ENCODE results near the gene ADORA2A. TPM values are rescaled to one million over a fixed set of nuclear protein-coding genes. Genes with fewer than 3 reads are reported as not detected.
A peak's percentile ranks its signal among the peaks of the same experiment; 100 is the strongest.

Gene ADORA2A
- polyA plus RNA-seq, 1 donor (not counting 4 experiments of a cell fraction or from before 2014, with no cell fraction given) = 0.20 TPM

DNA sequence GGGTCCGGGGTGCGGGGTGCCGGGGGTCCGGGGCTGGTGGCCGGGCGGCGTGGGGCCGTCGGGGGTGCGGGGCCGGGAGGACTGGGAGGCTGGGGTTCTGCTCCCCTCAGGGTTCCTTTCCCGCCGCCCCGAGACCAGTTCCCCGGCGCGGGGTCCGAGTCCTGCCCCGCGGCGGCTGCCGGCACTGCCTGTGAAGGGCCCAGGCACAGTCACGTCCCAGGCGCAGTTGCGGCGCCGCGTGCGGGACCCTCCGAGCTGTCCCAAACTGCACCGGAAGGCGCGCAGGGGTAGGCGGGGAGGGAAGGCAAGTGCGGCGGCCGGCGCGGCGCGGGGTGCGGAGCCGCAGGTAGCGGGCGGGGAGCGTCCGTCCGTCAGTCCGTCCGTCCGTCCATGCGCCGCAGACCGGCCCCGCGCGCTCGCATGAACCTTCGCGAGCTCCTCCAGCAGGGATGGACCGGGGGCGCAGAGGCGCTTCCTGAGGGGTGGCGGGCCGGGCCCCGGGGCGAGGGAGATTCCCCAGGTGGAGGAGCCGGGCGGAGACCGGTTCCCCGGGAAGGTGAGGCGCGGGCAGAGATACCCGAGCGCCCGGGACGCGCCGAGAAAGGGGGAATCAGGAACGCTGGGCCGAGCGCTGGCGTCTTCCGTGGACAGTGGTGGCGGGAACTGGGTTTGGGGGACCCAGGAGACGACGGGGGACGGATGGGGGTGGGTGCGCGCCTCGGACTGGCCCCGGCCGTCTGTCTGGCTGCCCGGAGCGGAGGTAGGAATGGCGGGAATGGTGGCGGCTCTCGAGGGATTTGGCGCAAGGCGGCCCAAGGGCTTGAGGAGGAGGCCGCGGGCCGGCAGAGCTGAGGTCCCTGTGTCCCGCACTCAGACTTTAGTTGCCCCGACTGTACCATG, 3.1 kb upstream of the ADORA2A start:
- H2AFZ ChIP-seq (ENCODE audit: control insufficient read depth, low read length) = peak overlapping the region; percentile 46
- H3K36me3 ChIP-seq (ENCODE audit: control insufficient read depth in 2 of 2, extremely low read depth in 1 of 2, insufficient read depth in 2 of 2, low read length in 2 of 2) = no peaks in the 10 kb centered on the region
- H3K4me2 ChIP-seq (ENCODE audit: control insufficient read depth, extremely low read depth, insufficient read depth, low read depth, low read length) = peak overlapping the region; percentile 80
- TF ChIP-seq, protein P1, sequence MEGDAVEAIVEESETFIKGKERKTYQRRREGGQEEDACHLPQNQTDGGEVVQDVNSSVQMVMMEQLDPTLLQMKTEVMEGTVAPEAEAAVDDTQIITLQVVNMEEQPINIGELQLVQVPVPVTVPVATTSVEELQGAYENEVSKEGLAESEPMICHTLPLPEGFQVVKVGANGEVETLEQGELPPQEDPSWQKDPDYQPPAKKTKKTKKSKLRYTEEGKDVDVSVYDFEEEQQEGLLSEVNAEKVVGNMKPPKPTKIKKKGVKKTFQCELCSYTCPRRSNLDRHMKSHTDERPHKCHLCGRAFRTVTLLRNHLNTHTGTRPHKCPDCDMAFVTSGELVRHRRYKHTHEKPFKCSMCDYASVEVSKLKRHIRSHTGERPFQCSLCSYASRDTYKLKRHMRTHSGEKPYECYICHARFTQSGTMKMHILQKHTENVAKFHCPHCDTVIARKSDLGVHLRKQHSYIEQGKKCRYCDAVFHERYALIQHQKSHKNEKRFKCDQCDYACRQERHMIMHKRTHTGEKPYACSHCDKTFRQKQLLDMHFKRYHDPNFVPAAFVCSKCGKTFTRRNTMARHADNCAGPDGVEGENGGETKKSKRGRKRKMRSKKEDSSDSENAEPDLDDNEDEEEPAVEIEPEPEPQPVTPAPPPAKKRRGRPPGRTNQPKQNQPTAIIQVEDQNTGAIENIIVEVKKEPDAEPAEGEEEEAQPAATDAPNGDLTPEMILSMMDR (optimal IDR thresholded peaks at IDR 0.05 in 1 of 3, IDR thresholded peaks at IDR 0.05 in 1 of 3, conservative IDR thresholded peaks at IDR 0.05 in 1 of 3; ENCODE audit: extremely low read depth in 1 of 3, insufficient read depth in 2 of 3, low read length in 3 of 3) = no peak
- peak; percentile 80 for TF ChIP-seq EZH2 (IDR thresholded peaks at IDR 0.05; ENCODE audit: low read length)
- FAIRE-seq (no peak), DNase-seq (ENCODE audit: low read depth, low spot score) (no peak)
- H3K4me1 ChIP-seq (ENCODE audit: control insufficient read depth, extremely low read depth, insufficient read depth, low read length) = peaks cover 17% of the 10 kb centered on the region
- H3K79me2 ChIP-seq (ENCODE audit: control insufficient read depth, insufficient read depth, low read length) = no peaks in the 10 kb centered on the region
- dilution Hi-C loops (cut with MboI; ENCODE audit: extremely low pct_ligation_motif_present, low sequenced_read_pairs) = no loop called here
- no peak overlapping the region for H3K27ac ChIP-seq (ENCODE audit: control insufficient read depth, insufficient read depth, low read length)
- H3K9ac ChIP-seq (ENCODE audit: control insufficient read depth, extremely low read depth, insufficient read depth, low read length) = no peak overlapping the region
- H4K20me1 ChIP-seq (ENCODE audit: control insufficient read depth, extremely low read depth, insufficient read depth, low read length) = no peaks in the 10 kb centered on the region
- H3K27me3 ChIP-seq (ENCODE audit: control insufficient read depth, extremely low read depth, insufficient read depth, low read length) = peaks cover 37% of the 10 kb centered on the region
- peak overlapping the region; percentile 47 to 63 (median 61) for H3K4me3 ChIP-seq (ENCODE audit: control insufficient read depth in 2 of 3, extremely low read depth in 1 of 3, insufficient read depth in 2 of 3, low read depth in 1 of 3, low read length in 3 of 3)
- H3K9me3 ChIP-seq (ENCODE audit: control insufficient read depth, low read depth, low read length) = no peaks in the 10 kb centered on the region
- H3K9me1 ChIP-seq (ENCODE audit: control insufficient read depth, extremely low read depth, insufficient read depth, low read length) = no peaks in the 10 kb centered on the region

DNA sequence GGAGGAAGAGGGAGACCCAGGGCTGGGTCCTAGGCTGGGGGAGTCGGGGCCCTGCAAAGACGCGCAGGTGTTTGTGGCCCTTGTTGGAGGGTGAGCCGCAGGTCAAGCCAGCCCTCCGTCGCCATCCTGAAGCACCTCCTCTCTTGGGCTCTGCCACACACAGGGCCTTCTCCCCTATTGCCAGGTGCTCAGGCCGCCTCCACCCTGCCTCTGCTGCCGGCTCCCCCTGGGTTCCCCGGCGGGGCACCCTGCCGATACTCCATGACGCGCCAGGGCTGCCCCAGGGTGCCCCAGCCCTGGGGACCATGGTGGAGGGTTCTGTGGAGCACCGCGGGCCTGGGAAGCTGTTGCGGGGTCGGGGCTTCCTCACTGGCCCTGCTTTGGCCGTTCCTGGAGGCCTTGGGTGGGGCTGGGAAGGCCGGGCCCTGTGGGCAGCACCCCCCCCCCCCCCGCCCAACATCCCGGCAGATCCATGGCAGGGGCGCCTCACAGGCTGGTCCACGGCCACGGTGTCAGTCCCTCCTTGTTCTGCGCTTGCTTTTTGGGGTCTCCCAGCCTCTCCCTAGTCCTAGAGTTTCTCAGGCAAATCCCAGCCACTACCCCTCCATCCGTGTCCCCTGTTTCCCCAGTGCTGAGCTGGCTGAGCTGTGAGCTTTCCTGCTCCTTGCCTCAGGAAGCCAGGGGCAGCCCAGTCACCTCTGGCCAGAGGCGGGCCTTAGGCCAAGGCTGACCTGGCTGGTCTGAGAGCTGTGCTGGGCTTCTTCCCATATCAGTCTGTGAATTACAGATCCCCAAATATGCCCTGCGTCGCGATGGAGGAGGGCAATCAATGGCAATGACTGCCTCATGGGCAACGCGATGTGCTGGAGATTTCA, 2.3 kb upstream of the ADORA2A start:
- dilution Hi-C loops (cut with MboI; ENCODE audit: extremely low pct_ligation_motif_present, low sequenced_read_pairs) = no loop called here

More for the DNA sequence above, 2.3 kb upstream of the ADORA2A start:
- Histone ChIP-seq H3K4me3 (ENCODE audit: control insufficient read depth in 2 of 3, extremely low read depth in 1 of 3, insufficient read depth in 2 of 3, low read depth in 1 of 3, low read length in 3 of 3) (no peak overlapping the region), H3K27me3 (ENCODE audit: control insufficient read depth, extremely low read depth, insufficient read depth, low read length) (peaks cover 37% of the 10 kb centered on the region), H3K4me2 (ENCODE audit: control insufficient read depth, extremely low read depth, insufficient read depth, low read depth, low read length) (peak overlapping the region; percentile 80), H3K27ac (ENCODE audit: control insufficient read depth, insufficient read depth, low read length) (no peak overlapping the region), H3K9me1 (ENCODE audit: control insufficient read depth, extremely low read depth, insufficient read depth, low read length) (no peaks in the 10 kb centered on the region), H3K9ac (ENCODE audit: control insufficient read depth, extremely low read depth, insufficient read depth, low read length) (no peak overlapping the region), H2AFZ (ENCODE audit: control insufficient read depth, low read length) (no peak overlapping the region), H4K20me1 (ENCODE audit: control insufficient read depth, extremely low read depth, insufficient read depth, low read length) (no peaks in the 10 kb centered on the region), H3K36me3 (ENCODE audit: control insufficient read depth in 2 of 2, extremely low read depth in 1 of 2, insufficient read depth in 2 of 2, low read length in 2 of 2) (no peaks in the 10 kb centered on the region), H3K79me2 (ENCODE audit: control insufficient read depth, insufficient read depth, low read length) (no peaks in the 10 kb centered on the region), H3K4me1 (ENCODE audit: control insufficient read depth, extremely low read depth, insufficient read depth, low read length) (peaks cover 14% of the 10 kb centered on the region), H3K9me3 (ENCODE audit: control insufficient read depth, low read depth, low read length) (no peaks in the 10 kb centered on the region)
- FAIRE-seq = no peak
- DNase-seq (ENCODE audit: low read depth, low spot score) = no peak
- no peak for TF ChIP-seq EZH2 (IDR thresholded peaks at IDR 0.05; ENCODE audit: low read length)
- TF ChIP-seq, protein P1 (optimal IDR thresholded peaks at IDR 0.05 in 1 of 3, IDR thresholded peaks at IDR 0.05 in 1 of 3, conservative IDR thresholded peaks at IDR 0.05 in 1 of 3; ENCODE audit: extremely low read depth in 1 of 3, insufficient read depth in 2 of 3, low read length in 3 of 3) = no peak
